ENCODE measurements around the gene PLD6.
"Not testable (repeated sequence)": the region's sequence is repeated elsewhere in the genome, so short reads cannot be mapped to it uniquely, and the experiment has no call there.

PLD6 gene

GRCh38 chr17:17206124-17206912 lies at the start of gene PLD6:
Gene PLD6 (minus strand): TSS chr17:17206333. CDS start chr17:17206286, 47 bp downstream.
- DNase-seq: peak; percentile 93

GRCh38 chr17:17255689-17256088 lies 49.6 kb upstream of the PLD6 start:
- not testable (repeated sequence) for DNase-seq

- DNase-seq: no peak
Observed at GRCh38 chr17:17254036-17254435, 47.9 kb upstream of the PLD6 start.

GRCh38 chr17:17253406-17253805 lies 47.3 kb upstream of the PLD6 start:
- no peak for DNase-seq

GRCh38 chr17:17252149-17252661 lies 46.1 kb upstream of the PLD6 start:
- no peak for DNase-seq

- DNase-seq: no peak
Observed at GRCh38 chr17:17246879-17247278, 40.7 kb upstream of the PLD6 start.

GRCh38 chr17:17243163-17243562 lies 37.0 kb upstream of the PLD6 start:
- no peak for DNase-seq

GRCh38 chr17:17242246-17242645 lies 36.1 kb upstream of the PLD6 start:
- no peak for DNase-seq

- DNase-seq: no peak
Observed at GRCh38 chr17:17241656-17242055, 35.5 kb upstream of the PLD6 start.

- no peak for DNase-seq
Observed at GRCh38 chr17:17239832-17240231, 33.7 kb upstream of the PLD6 start.

- DNase-seq: peak; percentile 87
Observed at GRCh38 chr17:17237026-17237799, 31.1 kb upstream of the PLD6 start, which contains the start of gene FLCN. Gene FLCN (minus strand): TSS chr17:17237168. CDS start chr17:17228137, 9,031 bp downstream.

- DNase-seq: no peak
Observed at GRCh38 chr17:17236295-17237025, 30.3 kb upstream of the PLD6 start.

GRCh38 chr17:17235212-17236174 lies 29.4 kb upstream of the PLD6 start:
- DNase-seq: no peak

GRCh38 chr17:17232303-17232621 lies 26.1 kb upstream of the PLD6 start:
- no peak for DNase-seq

GRCh38 chr17:17231621-17232302 lies 25.6 kb upstream of the PLD6 start:
- no peak for DNase-seq

GRCh38 chr17:17229416-17230384 lies 23.6 kb upstream of the PLD6 start:
- DNase-seq: no peak

- DNase-seq: no peak
Observed at GRCh38 chr17:17228521-17229279, 22.6 kb upstream of the PLD6 start.

GRCh38 chr17:17227608-17228520 lies 21.7 kb upstream of the PLD6 start:
- no peak for DNase-seq
